Measurements from ENCODE around the gene FAM210B. TPM values are rescaled to one million over a fixed set of nuclear protein-coding genes. Genes with fewer than 3 reads are reported as not detected.
A peak's percentile ranks its signal among the peaks of the same experiment; 100 is the strongest.

Gene FAM210B
- total RNA-seq, 2 experiments from 2014 or later, result 8.4 to 9.7 TPM

DNA sequence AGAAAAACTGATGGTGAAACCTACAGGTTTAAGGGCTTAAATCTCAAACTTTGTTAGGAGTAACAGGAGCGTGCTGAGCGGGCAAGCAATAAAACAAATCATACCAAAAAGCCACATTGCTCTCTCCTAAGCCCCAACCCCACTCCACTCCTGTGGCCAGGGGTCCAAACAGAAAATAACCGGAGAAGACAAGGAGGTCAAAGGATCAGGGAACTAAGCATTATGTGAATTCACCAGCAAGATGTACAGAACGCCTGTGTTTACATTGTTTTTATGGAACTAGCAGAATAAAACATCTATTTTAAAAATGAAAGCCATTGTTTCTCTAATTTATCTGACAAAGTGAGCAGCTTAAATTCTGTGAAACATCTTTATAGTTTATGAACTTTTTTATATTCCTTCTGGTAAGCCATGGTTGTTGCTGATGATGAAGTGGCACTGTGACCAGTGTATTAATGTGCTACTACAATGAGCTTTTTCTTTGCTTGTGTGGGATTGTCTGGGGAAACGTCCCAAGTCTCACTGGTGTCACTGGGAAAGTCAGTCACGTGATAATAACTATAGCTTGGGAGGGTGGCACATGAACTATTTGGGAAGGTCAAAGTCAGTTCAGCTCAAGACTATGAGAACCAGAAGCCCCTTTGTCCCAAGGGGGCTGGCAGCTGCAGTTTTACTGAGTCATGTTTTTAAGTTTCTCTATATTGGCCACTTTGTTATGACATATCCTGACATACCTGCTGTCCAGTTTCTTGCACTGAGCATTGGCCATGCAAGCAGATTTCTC, 9.8 kb downstream of the FAM210B start:
- H3K9me3 Mint-ChIP-seq, result no peaks in the 10 kb centered on the region
- H3K4me3 Mint-ChIP-seq, result no peak overlapping the region
- no peak for DNase-seq
- ChIA-PET CTCF (interaction anchor here (1.0 to 1.4 kb wide), 2 partner anchors 10 to 19 kb away, joined by 3 read pairs; no protein-coding TSS in a partner anchor), POLR2A (interaction anchor here (1.0 kb wide), 1 partner anchor 25 kb away, joined by 3 read pairs; no protein-coding TSS in a partner anchor)
- H3K27me3 Mint-ChIP-seq, result no peaks in the 10 kb centered on the region
- peaks cover 36% of the 10 kb centered on the region for H3K36me3 Mint-ChIP-seq (ENCODE audit: low read depth)
- H3K27ac Mint-ChIP-seq, result no peak overlapping the region
- peaks cover 5% of the 10 kb centered on the region for H3K4me1 Mint-ChIP-seq

DNA sequence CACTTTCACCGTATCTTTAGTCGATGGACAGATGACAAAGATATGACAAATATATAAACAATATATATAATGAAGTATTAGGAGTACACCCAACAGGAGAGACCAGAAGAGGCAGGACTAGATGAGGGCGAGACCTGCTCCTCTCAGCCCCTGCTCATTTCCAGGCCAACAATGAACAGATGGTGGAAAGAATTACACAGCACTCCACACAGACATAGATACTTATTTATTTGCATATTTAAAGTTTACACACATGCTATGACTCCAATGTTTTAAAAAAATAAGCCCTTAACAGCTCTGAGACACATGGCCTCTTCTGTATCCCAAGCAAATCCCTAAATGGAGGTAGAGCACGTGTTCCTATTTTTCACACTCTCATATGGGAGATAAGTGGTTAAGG, 10.4 kb downstream of the FAM210B start:
- ChIA-PET POLR2A (interaction anchor here (1.0 kb wide), 1 partner anchor 24 kb away, joined by 3 read pairs; no protein-coding TSS in a partner anchor), CTCF (interaction anchor here (1.0 to 1.4 kb wide), 2 partner anchors 9 to 20 kb away, joined by 3 read pairs; no protein-coding TSS in a partner anchor)
- peaks cover 5% of the 10 kb centered on the region for H3K4me1 Mint-ChIP-seq
- H3K27ac Mint-ChIP-seq, result no peak overlapping the region
- no peaks in the 10 kb centered on the region for H3K9me3 Mint-ChIP-seq
- peaks cover 36% of the 10 kb centered on the region for H3K36me3 Mint-ChIP-seq (ENCODE audit: low read depth)
- no peaks in the 10 kb centered on the region for H3K27me3 Mint-ChIP-seq
- DNase-seq, result no peak
- H3K4me3 Mint-ChIP-seq, result no peak overlapping the region

DNA sequence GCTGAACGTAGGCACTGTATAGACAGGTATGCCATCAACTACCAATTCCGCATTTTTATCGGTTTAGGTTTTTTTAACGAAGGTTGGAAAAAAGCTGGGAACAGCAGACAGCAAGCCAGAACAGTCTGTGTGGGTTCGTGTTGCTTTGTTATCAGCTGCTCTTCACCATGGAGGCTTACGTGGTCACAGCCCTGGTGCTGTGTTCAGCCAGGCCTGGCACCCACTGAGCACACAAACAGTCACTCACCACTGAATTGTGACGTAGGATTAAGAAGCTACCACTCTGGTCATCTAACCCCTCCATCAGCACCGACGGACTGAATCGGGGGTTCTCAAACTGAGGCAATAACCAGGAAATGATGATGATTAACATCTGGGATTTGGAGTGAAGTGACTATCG, 13.2 kb downstream of the FAM210B start:
- H3K27me3 Mint-ChIP-seq, result no peaks in the 10 kb centered on the region
- POLR2A ChIA-PET, result no interaction called here
- CTCF ChIA-PET, result interaction anchor here (1.3 to 1.8 kb wide), 3 partner anchors 15 to 57 kb away, joined by 3 to 4 read pairs (median 4); partner anchors contain the start of genes AURKA and CSTF1

DNA sequence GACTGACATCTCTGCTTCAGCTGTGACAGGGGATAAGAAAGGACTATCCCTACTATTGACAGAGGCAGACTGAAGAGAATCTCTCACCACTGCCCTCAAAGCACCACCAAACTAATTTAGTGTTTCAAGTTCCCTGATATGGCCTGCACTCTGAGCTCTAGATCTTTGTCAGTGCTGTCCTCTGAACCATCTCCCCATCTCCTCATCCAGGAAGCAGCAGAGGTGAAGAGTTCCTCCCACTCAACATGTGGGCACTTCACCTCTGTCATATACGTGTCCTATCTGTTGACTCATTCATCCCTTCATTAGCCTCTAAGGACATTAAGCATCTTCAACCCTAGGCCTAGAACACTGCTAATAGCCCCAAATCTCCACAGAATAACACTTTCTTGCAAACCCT, 14.1 kb downstream of the FAM210B start:
- no peak for DNase-seq
- Mint-ChIP-seq H3K27ac (peak overlapping the region; percentile 69), H3K4me3 (no peak overlapping the region), H3K36me3 (ENCODE audit: low read depth) (peaks cover 55% of the 10 kb centered on the region), H3K27me3 (no peaks in the 10 kb centered on the region), H3K9me3 (no peaks in the 10 kb centered on the region), H3K4me1 (peaks cover 25% of the 10 kb centered on the region)
- ChIA-PET POLR2A (interaction anchor here (0.6 kb wide), 1 partner anchor 21 kb away, joined by 10 read pairs; no protein-coding TSS in a partner anchor), CTCF (interaction anchor here (1.3 to 1.8 kb wide), 3 partner anchors 14 to 56 kb away, joined by 3 to 4 read pairs (median 4); partner anchors contain the start of genes AURKA and CSTF1)

More for the DNA sequence above, 13.2 kb downstream of the FAM210B start:
- Mint-ChIP-seq H3K36me3 (ENCODE audit: low read depth) (peaks cover 53% of the 10 kb centered on the region), H3K4me3 (no peak overlapping the region), H3K4me1 (peaks cover 21% of the 10 kb centered on the region), H3K27ac (no peak overlapping the region), H3K9me3 (no peaks in the 10 kb centered on the region)
- DNase-seq, result no peak

DNA sequence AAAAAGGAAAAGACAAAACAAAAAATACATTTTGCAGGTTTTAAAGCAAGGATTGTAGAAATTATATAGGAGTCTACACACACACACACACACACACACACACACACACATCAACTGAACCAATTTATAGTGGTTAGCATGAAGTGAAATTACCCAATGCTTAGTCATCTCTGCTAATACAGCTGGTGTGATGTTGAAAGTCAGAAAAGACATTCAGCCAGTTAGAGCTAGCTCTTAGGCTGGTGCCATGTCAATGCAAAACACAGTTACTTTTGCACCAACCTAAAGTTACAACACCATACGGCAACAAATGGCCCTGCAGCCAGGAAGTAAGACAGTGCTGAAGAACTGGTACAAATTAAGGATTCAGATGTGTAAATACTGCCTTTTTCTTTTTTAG, 15.2 kb downstream of the FAM210B start:
- peaks cover 65% of the 10 kb centered on the region for H3K36me3 Mint-ChIP-seq (ENCODE audit: low read depth)

DNA sequence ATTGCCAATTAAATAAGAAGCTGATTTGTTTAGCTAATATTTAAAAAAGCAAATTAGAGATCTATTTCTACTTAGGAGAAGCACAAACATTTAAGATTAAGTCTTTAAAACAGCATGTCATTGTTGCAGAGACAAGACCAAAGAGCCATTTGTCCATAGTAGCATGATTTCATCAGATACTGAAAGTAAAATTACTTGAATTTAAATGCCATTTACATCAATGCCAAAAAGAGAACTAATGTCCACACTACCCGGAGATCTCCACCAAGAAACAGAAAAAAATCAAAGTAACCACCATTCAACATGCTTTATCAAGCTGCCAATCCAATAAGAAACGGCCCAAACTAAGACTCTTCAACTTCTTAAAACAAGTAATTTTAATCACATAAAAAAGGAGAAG, 17.6 kb downstream of the FAM210B start:
- H3K9me3 Mint-ChIP-seq, result no peaks in the 10 kb centered on the region
- POLR2A ChIA-PET, result no interaction called here
- H3K27ac Mint-ChIP-seq, result peak overlapping the region; percentile 52
- DNase-seq, result no peak
- H3K36me3 Mint-ChIP-seq (ENCODE audit: low read depth), result peaks cover 60% of the 10 kb centered on the region
- peaks cover 37% of the 10 kb centered on the region for H3K4me1 Mint-ChIP-seq
- H3K4me3 Mint-ChIP-seq, result no peak overlapping the region
- CTCF ChIA-PET, result interaction anchor here (0.8 to 1.6 kb wide), 3 partner anchors 16 to 32 kb away, joined by 3 to 4 read pairs (median 3); partner anchors contain the start of genes AURKA and CSTF1
- H3K27me3 Mint-ChIP-seq, result no peaks in the 10 kb centered on the region

More for the DNA sequence above, 15.2 kb downstream of the FAM210B start:
- Mint-ChIP-seq H3K4me1 (peaks cover 29% of the 10 kb centered on the region), H3K9me3 (no peaks in the 10 kb centered on the region), H3K27ac (peak overlapping the region; percentile 9), H3K4me3 (no peak overlapping the region), H3K27me3 (no peaks in the 10 kb centered on the region)
- ChIA-PET CTCF (interaction anchor here (0.7 to 1.3 kb wide), 3 partner anchors 9 to 15 kb away, joined by 3 to 4 read pairs (median 3); partner anchors contain the start of gene FAM210B), POLR2A (no interaction called here)
- no peak for DNase-seq

DNA sequence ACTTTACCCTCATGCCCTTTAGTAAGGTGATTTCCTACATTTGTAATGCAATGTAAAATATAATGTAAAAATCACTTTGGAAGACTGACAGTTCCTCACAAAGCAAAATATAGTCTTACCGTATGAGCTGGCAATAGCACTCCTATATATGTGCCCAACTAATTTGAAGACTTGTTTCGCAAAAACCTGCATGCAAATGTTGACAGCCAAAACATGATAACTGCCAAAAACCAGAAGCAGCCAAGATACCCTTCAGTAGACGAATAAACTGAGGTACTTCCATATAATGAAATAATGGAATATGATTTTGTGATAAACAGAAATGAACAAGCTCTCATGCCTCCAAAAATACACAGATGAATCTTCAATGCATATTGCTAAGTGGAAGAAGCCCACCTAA, 19.6 kb downstream of the FAM210B start:
- Mint-ChIP-seq H3K36me3 (ENCODE audit: low read depth) (peaks cover 65% of the 10 kb centered on the region), H3K4me3 (no peak overlapping the region), H3K4me1 (peaks cover 49% of the 10 kb centered on the region), H3K27me3 (no peaks in the 10 kb centered on the region), H3K27ac (no peak overlapping the region), H3K9me3 (no peaks in the 10 kb centered on the region)
- ChIA-PET CTCF (interaction anchor here (0.5 to 1.1 kb wide), 4 partner anchors 9 to 165 kb away, joined by 3 to 5 read pairs (median 4); no protein-coding TSS in a partner anchor), POLR2A (no interaction called here)
- no peak for DNase-seq

DNA sequence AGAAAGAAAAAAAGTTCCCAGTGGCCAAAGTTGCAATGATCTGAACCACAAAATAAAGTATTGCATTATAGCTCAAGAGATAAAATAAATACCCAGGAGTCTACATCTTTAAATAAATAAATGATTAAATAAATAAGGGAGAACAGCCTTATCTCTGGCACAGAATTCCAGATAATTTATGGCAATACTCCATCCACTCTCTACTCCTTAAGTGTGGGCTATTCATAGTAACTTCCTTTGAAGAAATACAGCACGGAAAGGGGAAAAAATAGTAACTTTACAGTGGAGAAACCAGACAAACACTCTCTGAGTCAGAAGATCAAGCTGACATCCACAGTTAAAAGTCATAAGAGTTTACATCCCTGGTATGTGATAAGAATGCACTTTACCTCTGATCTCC, 21.6 kb downstream of the FAM210B start:
- no peak overlapping the region for H3K27ac Mint-ChIP-seq
- CTCF ChIA-PET, result interaction anchor here (0.6 to 1.4 kb wide), 2 partner anchors 15 to 44 kb away, joined by 3 read pairs; no protein-coding TSS in a partner anchor
- no peaks in the 10 kb centered on the region for H3K9me3 Mint-ChIP-seq
- no peak overlapping the region for H3K4me3 Mint-ChIP-seq
- H3K27me3 Mint-ChIP-seq, result no peaks in the 10 kb centered on the region
- DNase-seq, result no peak
- peaks cover 58% of the 10 kb centered on the region for H3K4me1 Mint-ChIP-seq
- POLR2A ChIA-PET, result no interaction called here
- peaks cover 75% of the 10 kb centered on the region for H3K36me3 Mint-ChIP-seq (ENCODE audit: low read depth)

DNA sequence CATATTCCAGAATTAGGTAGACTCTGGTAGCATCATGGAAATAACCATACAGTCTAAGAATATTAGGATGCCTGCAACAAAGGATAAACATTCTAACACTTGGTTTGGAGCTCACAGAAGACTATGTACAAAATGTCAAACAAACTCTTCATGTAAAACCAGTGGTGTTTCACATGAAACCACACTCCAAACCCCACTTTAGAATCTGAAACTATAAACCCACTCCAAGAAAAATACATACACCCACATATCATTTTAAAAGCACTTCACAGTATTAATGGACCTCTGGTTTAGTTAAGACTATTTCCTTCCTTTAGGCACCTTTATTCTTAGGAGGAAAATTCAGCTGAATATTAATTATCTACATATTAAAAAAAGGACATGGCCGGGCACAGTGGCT, 22.7 kb downstream of the FAM210B start:
- Mint-ChIP-seq H3K9me3 (no peaks in the 10 kb centered on the region), H3K4me1 (peaks cover 58% of the 10 kb centered on the region), H3K4me3 (no peak overlapping the region), H3K27me3 (no peaks in the 10 kb centered on the region), H3K27ac (no peak overlapping the region), H3K36me3 (ENCODE audit: low read depth) (peaks cover 75% of the 10 kb centered on the region)
- DNase-seq, result no peak
- POLR2A ChIA-PET, result no interaction called here
- CTCF ChIA-PET, result interaction anchor here (1.4 kb wide), 1 partner anchor 43 kb away, joined by 3 read pairs; no protein-coding TSS in a partner anchor

DNA sequence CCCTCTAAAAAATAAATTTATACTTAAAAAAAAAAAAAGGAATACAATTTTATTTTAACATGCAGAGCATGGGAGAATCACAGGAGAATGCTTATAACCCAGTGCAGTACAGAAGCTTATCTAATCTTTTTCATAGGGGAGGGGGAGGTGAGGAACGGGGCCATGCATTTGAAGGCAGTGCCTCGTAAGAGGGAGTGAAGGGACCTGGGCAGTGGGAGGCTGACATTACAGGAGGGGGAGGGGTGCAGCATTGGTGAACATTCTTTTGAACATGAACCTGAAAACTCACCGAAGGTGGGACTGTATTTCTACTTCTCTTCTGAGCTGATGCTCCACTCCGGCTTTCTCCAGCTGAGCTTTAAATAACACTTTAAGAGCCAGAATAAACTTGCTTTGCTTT, 23.9 kb downstream of the FAM210B start:
- DNase-seq, result no peak
- no peak overlapping the region for H3K27ac Mint-ChIP-seq
- H3K4me1 Mint-ChIP-seq, result peaks cover 56% of the 10 kb centered on the region
- CTCF ChIA-PET, result interaction anchor here (1.4 kb wide), 1 partner anchor 9 kb away, joined by 5 read pairs; the partner anchor contains the start of genes AURKA and CSTF1
- peaks cover 73% of the 10 kb centered on the region for H3K36me3 Mint-ChIP-seq (ENCODE audit: low read depth)
- no peak overlapping the region for H3K4me3 Mint-ChIP-seq
- POLR2A ChIA-PET, result no interaction called here
- no peaks in the 10 kb centered on the region for H3K9me3 Mint-ChIP-seq
- H3K27me3 Mint-ChIP-seq, result no peaks in the 10 kb centered on the region

DNA sequence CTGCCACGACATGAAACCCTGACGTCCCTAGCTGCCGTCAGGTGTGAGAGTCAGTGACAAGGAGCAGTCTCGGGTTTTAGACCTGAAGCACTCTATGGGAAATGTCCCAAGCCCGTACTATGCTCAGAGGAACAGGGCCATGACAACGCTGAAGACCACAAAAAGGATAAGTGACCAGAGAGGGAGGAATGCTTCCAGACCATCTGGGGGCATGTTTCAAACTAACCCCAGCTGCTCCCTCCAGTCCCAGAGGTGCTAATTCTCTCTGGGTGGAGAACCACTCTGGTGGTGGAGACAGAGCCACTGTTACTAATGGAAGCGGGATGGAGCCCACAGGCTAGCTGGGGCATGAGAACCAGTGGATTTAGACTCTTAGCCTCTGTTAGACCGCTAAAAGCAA, 24.6 kb downstream of the FAM210B start:
- Mint-ChIP-seq H3K36me3 (ENCODE audit: low read depth) (peaks cover 73% of the 10 kb centered on the region), H3K4me3 (no peak overlapping the region), H3K27me3 (no peaks in the 10 kb centered on the region), H3K9me3 (no peaks in the 10 kb centered on the region), H3K4me1 (peaks cover 53% of the 10 kb centered on the region), H3K27ac (no peak overlapping the region)
- no peak for DNase-seq
- ChIA-PET CTCF (interaction anchor here (1.1 to 1.4 kb wide), 2 partner anchors 9 to 11 kb away, joined by 3 to 5 read pairs; partner anchors contain the start of genes AURKA and CSTF1), POLR2A (no interaction called here)

DNA sequence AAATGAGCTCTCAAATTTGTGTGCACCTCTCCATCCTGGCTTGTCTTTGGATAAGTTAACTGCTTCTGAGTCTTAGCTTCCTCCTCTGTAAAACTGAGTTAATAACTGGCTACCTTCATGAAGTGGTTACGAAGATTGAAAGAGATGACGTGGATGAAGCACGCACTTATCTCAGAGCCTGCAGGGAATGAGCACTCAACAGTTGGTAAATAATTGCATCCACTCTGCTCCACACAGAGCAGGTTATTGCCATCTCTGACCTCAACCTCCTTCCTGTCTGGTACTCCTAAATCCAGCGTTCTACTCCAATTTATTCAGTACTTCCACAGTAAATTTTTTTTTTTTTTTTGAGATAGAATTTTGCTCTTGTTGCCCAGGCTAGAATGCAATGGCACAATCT, 26.4 kb downstream of the FAM210B start:
- no peak overlapping the region for H3K4me3 Mint-ChIP-seq
- H3K9me3 Mint-ChIP-seq, result no peaks in the 10 kb centered on the region
- CTCF ChIA-PET, result no interaction called here
- POLR2A ChIA-PET, result no interaction called here
- no peak overlapping the region for H3K27ac Mint-ChIP-seq
- H3K4me1 Mint-ChIP-seq, result peaks cover 64% of the 10 kb centered on the region
- H3K27me3 Mint-ChIP-seq, result no peaks in the 10 kb centered on the region
- no peak for DNase-seq
- peaks cover 77% of the 10 kb centered on the region for H3K36me3 Mint-ChIP-seq (ENCODE audit: low read depth)

DNA sequence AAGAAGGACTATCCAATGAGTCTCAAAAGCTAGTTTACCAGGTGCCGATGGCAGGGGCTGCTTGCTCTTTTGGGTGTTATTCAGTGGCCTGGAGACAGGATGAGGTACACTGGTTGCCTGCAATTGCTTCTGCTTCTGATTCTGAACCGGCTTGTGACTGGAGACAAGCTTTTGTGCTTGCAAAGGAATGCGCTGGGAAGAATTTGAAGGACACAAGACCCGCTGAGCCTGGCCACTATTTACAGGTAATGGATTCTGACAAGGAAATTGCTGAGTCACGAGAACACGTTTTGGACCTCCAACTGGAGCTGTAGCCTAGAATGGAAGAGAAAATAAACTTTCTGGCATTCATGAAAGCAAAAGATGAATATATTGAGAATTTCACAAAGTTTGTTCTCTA, 27.4 kb downstream of the FAM210B start:
- POLR2A ChIA-PET, result no interaction called here
- Mint-ChIP-seq H3K4me3 (no peak overlapping the region), H3K27me3 (no peaks in the 10 kb centered on the region), H3K36me3 (ENCODE audit: low read depth) (peaks cover 75% of the 10 kb centered on the region), H3K4me1 (peaks cover 68% of the 10 kb centered on the region), H3K27ac (peak overlapping the region; percentile 41), H3K9me3 (no peaks in the 10 kb centered on the region)
- no peak for DNase-seq
- CTCF ChIA-PET, result interaction anchor here (1.6 to 2.3 kb wide), 2 partner anchors 8 to 14 kb away, joined by 4 to 5 read pairs; no protein-coding TSS in a partner anchor
